Effector memory CD4-positive, alpha-beta T cell (primary cell): Measurements from ENCODE around the gene IGFL1.
"Not testable (repeated sequence)": the region's sequence is repeated elsewhere in the genome, so short reads cannot be mapped to it uniquely, and the experiment has no call there.

ENCODE experiments used
- DNase-seq, 3 donors: peaks; one replicate each; pipeline ENCODE4 v3.0.0-alpha.2; 2020
- H3K27ac ChIP-seq: 2 replicates; pipeline ENCODE4 v1.7.0; 2013; ENCODE audit warnings: mild to moderate bottlenecking, low read length, moderate library complexity; ENCODE audit not compliant: insufficient read depth, poor library complexity, severe bottlenecking
- H3K27me3 ChIP-seq: replicated peaks from 2 replicates; pipeline ENCODE4 v1.7.0; 2013; ENCODE audit warnings: mild to moderate bottlenecking, low read length; ENCODE audit not compliant: insufficient read depth, control insufficient read depth, poor library complexity, severe bottlenecking
- H3K36me3 ChIP-seq: 2 replicates; pipeline ENCODE4 v1.7.0; 2013; ENCODE audit warnings: mild to moderate bottlenecking, low read length, moderate library complexity; ENCODE audit not compliant: control insufficient read depth, insufficient read depth
- H3K4me1 ChIP-seq: 2 replicates; pipeline ENCODE4 v1.7.0; 2013; ENCODE audit warnings: low read length, mild to moderate bottlenecking; ENCODE audit not compliant: control insufficient read depth, insufficient read depth, poor library complexity, severe bottlenecking
- H3K4me3 ChIP-seq: 2 replicates; pipeline ENCODE4 v1.7.0; 2013; ENCODE audit warnings: low read length, low read depth, mild to moderate bottlenecking; ENCODE audit not compliant: insufficient read depth, poor library complexity, severe bottlenecking
- H3K9me3 ChIP-seq: 2 replicates; pipeline ENCODE4 v1.7.0; 2013; ENCODE audit warnings: mild to moderate bottlenecking, low read length, moderate library complexity; ENCODE audit not compliant: control insufficient read depth

Gene IGFL1

GRCh38 chr19:46262684-46263296 lies 33.2 kb downstream of the IGFL1 start:
- H3K4me1 ChIP-seq, result peaks cover 12% of the 10 kb centered on the region
- not testable (repeated sequence) for H3K27ac ChIP-seq

GRCh38 chr19:46264801-46265200 lies 35.3 kb downstream of the IGFL1 start:
- DNase-seq, H3K36me3 ChIP-seq, H3K27me3 ChIP-seq, H3K4me3 ChIP-seq, H3K9me3 ChIP-seq, H3K27ac ChIP-seq: not testable (repeated sequence)
- H3K4me1 ChIP-seq, result peaks cover 12% of the 10 kb centered on the region

More at GRCh38 chr19:46262684-46263296, 33.2 kb downstream of the IGFL1 start:
- not testable (repeated sequence) for H3K4me3 ChIP-seq, H3K36me3 ChIP-seq, H3K9me3 ChIP-seq, H3K27me3 ChIP-seq
- peak; percentile 23 to 35 (median 34) for DNase-seq

- peak; percentile 40 to 59 (median 40) for DNase-seq
- no peaks in the 10 kb centered on the region for H3K9me3 ChIP-seq
- no peak overlapping the region for H3K4me3 ChIP-seq
- peaks cover 5% of the 10 kb centered on the region for H3K27me3 ChIP-seq
- peaks cover 12% of the 10 kb centered on the region for H3K4me1 ChIP-seq
- no peaks in the 10 kb centered on the region for H3K36me3 ChIP-seq
- H3K27ac ChIP-seq, result no peak overlapping the region
Measured at GRCh38 chr19:46265217-46265828, 35.8 kb downstream of the IGFL1 start.

DNA sequence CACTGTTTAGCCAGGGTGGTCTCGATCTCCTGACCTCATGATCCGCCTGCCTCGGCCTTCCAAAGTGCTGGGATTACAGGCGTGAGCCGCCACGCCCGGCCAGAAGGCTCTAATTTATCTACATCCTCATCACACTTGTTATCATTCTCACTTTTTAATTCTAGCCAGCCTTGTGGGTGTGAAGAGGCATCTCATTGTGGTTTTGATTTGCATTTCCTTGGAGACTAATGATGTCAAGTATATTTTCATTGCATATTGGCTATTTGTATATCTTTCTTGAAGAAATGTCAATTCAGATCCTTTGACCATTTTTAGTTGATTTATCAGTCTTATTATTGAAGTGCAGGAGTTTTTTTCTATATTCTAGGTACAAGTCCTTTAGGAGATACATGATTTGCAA lies 39.6 kb downstream of the IGFL1 start:
- peaks cover 5% of the 10 kb centered on the region for H3K27me3 ChIP-seq
- DNase-seq, result no peak

DNA sequence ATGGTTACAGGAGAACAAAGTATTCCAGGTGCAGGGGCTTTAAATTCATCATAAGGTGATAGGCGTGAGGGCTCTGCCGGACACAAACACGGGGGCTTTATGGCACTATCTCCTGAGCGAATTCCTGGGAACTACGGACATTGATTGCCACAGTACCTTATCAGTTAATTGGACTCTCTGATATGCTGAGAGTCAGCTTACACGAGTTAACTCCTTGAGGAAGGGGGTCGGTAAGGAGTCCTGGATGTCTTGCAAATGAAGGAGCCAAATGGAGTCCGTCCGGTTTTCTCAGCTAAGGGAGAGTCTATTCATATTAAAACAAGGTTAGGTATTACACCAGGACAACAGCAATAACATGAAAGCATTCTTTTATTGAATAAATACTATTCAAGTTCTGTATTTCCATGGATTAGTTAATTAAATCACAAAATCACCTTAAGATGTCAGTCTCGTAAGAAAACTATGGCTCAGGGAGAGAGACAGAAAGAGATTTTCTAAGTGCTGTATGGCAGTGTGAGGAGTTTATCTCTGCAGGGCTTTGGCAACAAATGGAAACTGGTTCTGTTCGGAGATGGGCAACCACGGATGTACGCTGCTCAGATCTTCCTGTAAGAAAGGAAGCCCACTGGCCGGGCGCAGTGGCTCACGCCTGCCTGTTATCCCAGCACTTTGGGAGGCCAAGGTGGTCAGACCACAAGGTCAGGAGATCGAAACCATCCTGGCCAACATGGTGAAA lies 41.1 kb downstream of the IGFL1 start:
- Histone ChIP-seq H3K27me3 (peaks cover 5% of the 10 kb centered on the region), H3K4me1 (no peaks in the 10 kb centered on the region), H3K36me3 (no peaks in the 10 kb centered on the region), H3K27ac (no peak overlapping the region), H3K4me3 (no peak overlapping the region), H3K9me3 (no peaks in the 10 kb centered on the region)
- DNase-seq, result no peak

More for the DNA sequence above, 39.6 kb downstream of the IGFL1 start:
- Histone ChIP-seq H3K36me3 (no peaks in the 10 kb centered on the region), H3K4me3 (no peak overlapping the region), H3K9me3 (no peaks in the 10 kb centered on the region), H3K27ac (no peak overlapping the region), H3K4me1 (no peaks in the 10 kb centered on the region)

GRCh38 chr19:46271481-46272197 lies 42.1 kb downstream of the IGFL1 start:
- H3K9me3 ChIP-seq, result no peaks in the 10 kb centered on the region
- no peak overlapping the region for H3K27ac ChIP-seq
- H3K4me3 ChIP-seq, result no peak overlapping the region
- no peaks in the 10 kb centered on the region for H3K36me3 ChIP-seq
- DNase-seq, result no peak
- peaks cover 5% of the 10 kb centered on the region for H3K27me3 ChIP-seq
- no peaks in the 10 kb centered on the region for H3K4me1 ChIP-seq

GRCh38 chr19:46273931-46274330 lies 44.4 kb downstream of the IGFL1 start:
- not testable (repeated sequence) for H3K27ac ChIP-seq, H3K9me3 ChIP-seq, H3K36me3 ChIP-seq, H3K4me3 ChIP-seq, H3K27me3 ChIP-seq, H3K4me1 ChIP-seq, DNase-seq

- Histone ChIP-seq H3K4me1 (no peaks in the 10 kb centered on the region), H3K9me3 (no peaks in the 10 kb centered on the region), H3K4me3 (no peak overlapping the region), H3K36me3 (no peaks in the 10 kb centered on the region), H3K27ac (no peak overlapping the region), H3K27me3 (no peaks in the 10 kb centered on the region)
- DNase-seq, result no peak
Measured at GRCh38 chr19:46279177-46279576, 49.6 kb downstream of the IGFL1 start.
